ENCODE results near the gene ALOX12B. TPM values are rescaled to one million over a fixed set of nuclear protein-coding genes. Genes with fewer than 3 reads are reported as not detected.

Gene ALOX12B
- polyA plus RNA-seq (2012; ENCODE audit: insufficient read depth, insufficient read length, low read depth): 1.0 TPM

DNA sequence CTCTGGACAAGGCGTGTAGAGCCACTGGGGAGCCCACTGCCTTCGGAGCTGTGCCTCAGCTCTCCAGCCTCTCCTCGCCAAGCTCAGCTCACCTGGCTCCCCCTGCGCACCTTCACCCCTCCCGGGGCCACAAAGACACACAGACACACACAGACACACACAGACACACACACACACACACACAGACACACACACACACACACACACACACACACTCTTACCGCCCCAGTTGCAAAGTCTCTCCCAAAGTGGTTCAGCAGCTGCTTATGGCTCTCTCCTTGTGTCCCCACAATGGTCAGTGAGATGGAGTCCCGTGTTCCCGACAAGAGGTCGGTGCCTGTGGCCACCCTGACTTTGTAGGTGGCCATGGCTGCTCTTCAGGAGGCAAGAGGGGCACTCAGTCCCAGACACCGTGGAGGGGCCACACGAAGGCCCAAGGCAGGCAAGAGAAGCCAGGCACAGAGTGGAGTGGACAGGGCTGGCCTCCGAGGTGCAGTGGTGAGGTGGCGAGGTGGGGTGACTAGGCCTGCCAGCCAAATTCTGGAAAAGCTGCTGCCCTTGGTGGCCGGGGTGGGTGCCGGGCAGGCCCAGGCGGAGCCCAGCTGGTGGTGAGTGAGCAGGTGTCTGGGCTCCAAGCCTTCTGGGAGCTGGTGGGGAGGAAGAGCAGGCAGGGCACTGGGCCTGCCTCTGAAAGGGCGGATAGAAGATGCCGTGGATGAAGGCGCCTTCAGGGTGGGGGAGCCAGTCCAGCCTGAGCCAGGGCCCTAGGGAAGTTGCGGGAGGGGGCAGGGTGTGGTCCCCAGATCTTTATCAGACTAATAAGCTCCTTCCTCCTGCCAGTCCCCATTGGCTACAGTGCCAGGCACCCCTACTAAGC lies at the start of gene ALOX12B:
TSS of gene ALOX12B (minus strand) at position 642 of the 877 bp plus-strand sequence. CDS start at position 368, 274 bp downstream.
- Histone ChIP-seq H3K9me3 (no peaks in the 10 kb centered on the region), H3K4me1 (no peaks in the 10 kb centered on the region), H3K36me3 (no peaks in the 10 kb centered on the region), H3K27me3 (no peaks in the 10 kb centered on the region), H3K4me3 (ENCODE audit: low read depth, low read length) (no peak within 1 kb of the TSS)
- DNase-seq: no peak
- TF ChIP-seq, protein P1, sequence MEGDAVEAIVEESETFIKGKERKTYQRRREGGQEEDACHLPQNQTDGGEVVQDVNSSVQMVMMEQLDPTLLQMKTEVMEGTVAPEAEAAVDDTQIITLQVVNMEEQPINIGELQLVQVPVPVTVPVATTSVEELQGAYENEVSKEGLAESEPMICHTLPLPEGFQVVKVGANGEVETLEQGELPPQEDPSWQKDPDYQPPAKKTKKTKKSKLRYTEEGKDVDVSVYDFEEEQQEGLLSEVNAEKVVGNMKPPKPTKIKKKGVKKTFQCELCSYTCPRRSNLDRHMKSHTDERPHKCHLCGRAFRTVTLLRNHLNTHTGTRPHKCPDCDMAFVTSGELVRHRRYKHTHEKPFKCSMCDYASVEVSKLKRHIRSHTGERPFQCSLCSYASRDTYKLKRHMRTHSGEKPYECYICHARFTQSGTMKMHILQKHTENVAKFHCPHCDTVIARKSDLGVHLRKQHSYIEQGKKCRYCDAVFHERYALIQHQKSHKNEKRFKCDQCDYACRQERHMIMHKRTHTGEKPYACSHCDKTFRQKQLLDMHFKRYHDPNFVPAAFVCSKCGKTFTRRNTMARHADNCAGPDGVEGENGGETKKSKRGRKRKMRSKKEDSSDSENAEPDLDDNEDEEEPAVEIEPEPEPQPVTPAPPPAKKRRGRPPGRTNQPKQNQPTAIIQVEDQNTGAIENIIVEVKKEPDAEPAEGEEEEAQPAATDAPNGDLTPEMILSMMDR (IDR thresholded peaks at IDR 0.05; ENCODE audit: low read depth, low read length): no peak

DNA sequence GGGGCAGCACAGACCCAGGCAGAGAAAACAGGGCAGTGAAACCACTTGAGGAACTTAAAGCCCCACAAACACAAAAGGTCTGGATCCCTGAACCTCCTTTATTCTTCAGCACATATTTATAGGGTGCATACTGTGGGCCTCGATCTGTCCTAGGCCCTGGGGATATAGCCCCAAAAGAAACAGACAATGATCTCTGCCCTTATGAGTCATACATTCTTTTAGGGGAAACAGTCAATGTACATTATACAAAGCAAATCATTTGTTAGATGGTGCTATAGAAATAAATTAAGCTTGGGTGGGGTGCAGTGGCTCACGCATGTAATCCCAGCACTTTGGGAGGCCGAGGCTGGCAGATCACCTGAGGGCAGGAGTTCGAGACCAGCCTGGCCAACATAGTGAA lies 46.4 kb upstream of the ALOX12B start:
- no peaks in the 10 kb centered on the region for H3K27me3 ChIP-seq
- H3K9me3 ChIP-seq: no peaks in the 10 kb centered on the region
- H3K36me3 ChIP-seq: no peaks in the 10 kb centered on the region
- no peak for DNase-seq
- H3K4me3 ChIP-seq (ENCODE audit: low read depth, low read length): no peak overlapping the region
- TF ChIP-seq, protein P1 (IDR thresholded peaks at IDR 0.05; ENCODE audit: low read depth, low read length): no peak
- H3K4me1 ChIP-seq: no peaks in the 10 kb centered on the region

DNA sequence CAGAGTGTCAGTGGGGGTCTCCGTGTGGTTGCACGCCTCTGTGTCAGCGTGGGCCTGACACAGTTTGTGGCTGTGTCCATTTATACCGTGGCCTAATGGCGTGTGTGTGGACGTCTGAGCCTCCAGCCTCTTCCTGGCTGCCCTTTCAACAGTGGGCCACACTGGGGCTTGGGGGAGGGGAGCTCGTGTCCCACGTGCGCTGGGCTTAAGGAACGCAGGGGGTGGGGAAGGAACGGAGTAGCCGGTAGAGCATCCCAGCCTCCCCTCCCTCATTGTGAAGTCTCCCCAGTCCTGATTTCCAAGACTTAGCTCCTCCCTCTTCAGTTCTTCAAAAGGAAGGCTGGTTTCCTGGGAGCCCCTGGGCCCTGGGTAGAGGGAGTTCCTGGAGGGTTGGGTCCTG lies 45.9 kb upstream of the ALOX12B start:
- Histone ChIP-seq H3K36me3 (no peaks in the 10 kb centered on the region), H3K9me3 (no peaks in the 10 kb centered on the region), H3K4me1 (no peaks in the 10 kb centered on the region), H3K27me3 (no peaks in the 10 kb centered on the region), H3K4me3 (ENCODE audit: low read depth, low read length) (no peak overlapping the region)
- DNase-seq: no peak
- TF ChIP-seq, protein P1 (IDR thresholded peaks at IDR 0.05; ENCODE audit: low read depth, low read length): no peak

DNA sequence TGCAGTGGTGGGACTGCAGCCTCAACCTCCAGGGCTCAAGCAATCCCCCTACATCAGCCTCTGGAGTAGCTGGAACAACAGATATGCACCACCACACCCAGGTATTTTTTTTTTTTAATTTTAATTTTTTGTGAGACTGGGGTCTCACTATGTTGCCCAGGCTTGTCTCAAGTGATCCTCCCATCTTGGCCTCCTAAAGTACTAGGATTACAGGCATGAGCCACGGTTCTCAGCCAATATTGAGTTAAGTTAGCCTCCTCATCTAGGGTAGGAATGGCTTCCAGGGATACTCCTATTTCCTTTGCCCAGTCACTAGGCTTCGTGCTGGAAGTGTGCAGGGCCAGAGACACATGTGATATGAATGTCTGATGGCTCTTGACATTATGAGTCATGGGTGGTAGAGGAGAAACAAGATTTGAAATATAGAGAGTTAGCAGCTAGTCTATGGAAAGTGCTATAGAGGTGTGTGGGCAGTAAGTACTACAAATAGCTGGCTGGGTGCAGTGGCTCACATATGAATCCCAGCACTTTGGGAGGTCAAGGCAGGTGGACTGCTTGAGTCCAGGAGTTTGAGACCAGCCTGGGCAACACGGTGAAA lies 44.4 kb upstream of the ALOX12B start:
- H3K36me3 ChIP-seq: no peaks in the 10 kb centered on the region
- H3K4me3 ChIP-seq (ENCODE audit: low read depth, low read length): no peak overlapping the region
- H3K9me3 ChIP-seq: no peaks in the 10 kb centered on the region
- TF ChIP-seq, protein P1 (IDR thresholded peaks at IDR 0.05; ENCODE audit: low read depth, low read length): no peak
- no peak for DNase-seq
- H3K27me3 ChIP-seq: no peaks in the 10 kb centered on the region
- H3K4me1 ChIP-seq: no peaks in the 10 kb centered on the region

DNA sequence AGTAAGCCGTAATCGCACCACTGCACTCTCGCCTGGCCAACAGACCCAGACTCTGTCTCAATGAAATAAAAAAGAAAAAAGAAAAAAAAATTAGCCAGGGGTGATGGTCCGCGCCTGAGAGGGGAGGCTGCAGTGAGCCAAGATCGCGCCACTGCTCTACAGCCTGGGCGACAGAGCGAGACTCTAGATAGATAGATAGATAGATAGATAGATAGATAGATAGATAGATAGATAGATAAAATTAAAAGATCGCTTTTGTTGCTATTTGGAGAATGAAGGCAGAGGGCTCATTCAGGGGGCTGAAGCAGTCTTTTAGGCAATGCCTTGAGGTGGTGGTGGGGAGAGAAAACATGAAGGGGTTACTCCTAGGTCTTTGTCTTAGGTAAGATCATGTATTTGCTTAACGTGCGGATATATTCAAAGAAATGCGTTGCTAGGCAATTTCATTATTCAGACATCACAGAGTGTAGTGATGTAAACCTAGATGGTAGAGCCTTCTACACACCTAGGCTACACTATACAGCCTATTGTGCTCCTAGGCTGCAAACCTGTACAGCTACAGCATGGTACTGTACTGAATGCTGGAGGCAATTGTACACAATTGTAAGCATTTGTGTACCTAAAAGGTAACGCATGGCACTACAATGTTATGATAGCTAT lies 40.7 kb upstream of the ALOX12B start:
- TF ChIP-seq, protein P1 (IDR thresholded peaks at IDR 0.05; ENCODE audit: low read depth, low read length): no peak
- Histone ChIP-seq H3K4me3 (ENCODE audit: low read depth, low read length) (no peak overlapping the region), H3K36me3 (no peaks in the 10 kb centered on the region), H3K27me3 (peaks cover 13% of the 10 kb centered on the region), H3K4me1 (no peaks in the 10 kb centered on the region), H3K9me3 (no peaks in the 10 kb centered on the region)
- no peak for DNase-seq
